HepG2 (cell line): Measurements from ENCODE around the gene CGGBP1. TPM values are rescaled to one million over a fixed set of nuclear protein-coding genes. Genes with fewer than 3 reads are reported as not detected.

Experiments used
- CBX2 ChIP-seq, 2 experiments: fragments of 200-600 bp in 1 of 2; sonication (generic); formaldehyde crosslinking in 1 of 2; IDR thresholded peaks; 2 replicates each; pipeline versions ENCODE4 v1.7.0 to v1.8.1; 2018 to 2022; ENCODE audit warnings: low read depth in 2 of 2, low read length in 1 of 2, mild to moderate bottlenecking in 1 of 2, missing genetic modification reagents in 1 of 2
- GLI4 ChIP-seq: sonication (generic); formaldehyde crosslinking; IDR thresholded peaks from 2 replicates; pipeline ENCODE4 v1.5.1; 2020; ENCODE audit warnings: missing genetic modification reagents, mild to moderate bottlenecking, moderate library complexity, borderline replicate concordance
- KDM4B ChIP-seq: sonication (generic); formaldehyde crosslinking; IDR thresholded peaks from 2 replicates; pipeline ENCODE4 v1.4.0; 2020; ENCODE audit warnings: missing genetic modification reagents
- MAZ ChIP-seq, 2 experiments: sonication (generic) in 1 of 2; formaldehyde crosslinking in 1 of 2; IDR thresholded peaks; 2 replicates each; pipeline versions ENCODE4 v1.5.0 to v1.6.1; 2012 to 2020; ENCODE audit warnings: low read depth in 2 of 2, mild to moderate bottlenecking in 2 of 2, borderline replicate concordance in 1 of 2, improper control_type of control experiment in 1 of 2, low read length in 1 of 2, missing genetic modification reagents in 1 of 2, moderate library complexity in 1 of 2
- MXD4 ChIP-seq: IDR thresholded peaks from 2 replicates; pipeline ENCODE4 v1.6.1; 2016; ENCODE audit warnings: mild to moderate bottlenecking, missing biosample characterization, missing genetic modification reagents
- PAF1 ChIP-seq: IDR thresholded peaks from 2 replicates; pipeline ENCODE4 v1.6.1; 2016; ENCODE audit warnings: missing genetic modification reagents, missing compliant biosample characterization
- PHF20 ChIP-seq: sonication (generic); formaldehyde crosslinking; IDR thresholded peaks from 2 replicates; pipeline ENCODE4 v1.5.0; 2020; ENCODE audit warnings: mild to moderate bottlenecking, missing genetic modification reagents
- PLRG1 ChIP-seq: fragments of 450-650 bp; conservative IDR thresholded peaks from 2 replicates; pipeline ENCODE4 v1.6.1; 2016
- RFX5 ChIP-seq: IDR thresholded peaks from 2 replicates; pipeline ENCODE4 v1.6.1; 2011; ENCODE audit warnings: low read depth, low read length, improper control_type of control experiment
- THYN1 ChIP-seq: sonication (generic); formaldehyde crosslinking; IDR thresholded peaks from 2 replicates; pipeline ENCODE4 v1.8.1; 2023; ENCODE audit warnings: low read depth, mild to moderate bottlenecking, moderate library complexity, missing genetic modification reagents, borderline replicate concordance
- ZBTB20 ChIP-seq: sonication (generic); formaldehyde crosslinking; IDR thresholded peaks from 2 replicates; pipeline ENCODE4 v1.8.1; 2023; ENCODE audit warnings: missing genetic modification reagents, low read depth, mild to moderate bottlenecking, borderline replicate concordance
- ZBTB4 ChIP-seq: sonication (generic); formaldehyde crosslinking; IDR thresholded peaks from 2 replicates; pipeline ENCODE4 v1.4.0; 2020; ENCODE audit warnings: missing genetic modification reagents, mild to moderate bottlenecking, borderline replicate concordance
- ZBTB46 ChIP-seq: sonication (generic); formaldehyde crosslinking; IDR thresholded peaks from 2 replicates; pipeline ENCODE4 v1.4.0; 2020; ENCODE audit warnings: mild to moderate bottlenecking, missing genetic modification reagents, borderline replicate concordance
- ZKSCAN5 ChIP-seq: sonication (generic); formaldehyde crosslinking; IDR thresholded peaks from 2 replicates; pipeline ENCODE4 v1.5.1; 2020; ENCODE audit warnings: mild to moderate bottlenecking, missing genetic modification reagents
- ZNF101 ChIP-seq: sonication (generic); formaldehyde crosslinking; IDR thresholded peaks from 2 replicates; pipeline ENCODE4 v1.4.0; 2020; ENCODE audit warnings: mild to moderate bottlenecking, low read depth, missing genetic modification reagents, borderline replicate concordance
- ZNF260 ChIP-seq: sonication (generic); formaldehyde crosslinking; IDR thresholded peaks from 2 replicates; pipeline ENCODE4 v1.4.0; 2020; ENCODE audit warnings: missing genetic modification reagents, low read depth, mild to moderate bottlenecking, borderline replicate concordance
- ZNF451 ChIP-seq: sonication (generic); formaldehyde crosslinking; IDR thresholded peaks from 2 replicates; pipeline ENCODE4 v1.5.0; 2020; ENCODE audit warnings: mild to moderate bottlenecking, missing genetic modification reagents
- ZNF704 ChIP-seq: sonication (generic); formaldehyde crosslinking; IDR thresholded peaks from 2 replicates; pipeline ENCODE4 v1.8.1; 2023; ENCODE audit warnings: mild to moderate bottlenecking, inconsistent platforms, moderate library complexity, missing genetic modification reagents, borderline replicate concordance
- ZSCAN21 ChIP-seq: sonication (generic); formaldehyde crosslinking; IDR thresholded peaks from 2 replicates; pipeline ENCODE4 v1.8.0; 2022; ENCODE audit warnings: mild to moderate bottlenecking, missing genetic modification reagents, moderate library complexity, borderline replicate concordance
- polyA plus RNA-seq, 8 experiments: library from polyadenylated mRNA; depleted of rRNA in 3 of 8; stranded (reverse) in 7 of 8; unstranded in 1 of 8; fragments of >200 nt; fragmentation: Illumina TruSeq in 4 of 8; extraction: Trizol in 4 of 8; gene quantifications; 2 replicates each; pipeline versions ENCODE4 v1.2.1 to v1.2.3, GENCODE V29; 2011 to 2016; ENCODE audit warnings: low read depth in 4 of 8, missing spikeins in 1 of 8, mixed read lengths in 1 of 8; ENCODE audit not compliant: insufficient read depth in 1 of 8
- total RNA-seq, 5 experiments: library from RNA; depleted of rRNA; stranded (reverse); fragments of >200 nt; fragmentation: Illumina TruSeq; extraction: Trizol; gene quantifications; 2 replicates each; pipeline ENCODE4 v1.2.3, GENCODE V29; 2016; ENCODE audit warnings: low read depth in 1 of 5

CGGBP1 gene
- total and polyA plus RNA-seq, 2 of the 13 experiments (the other 11 are each of a cell fraction or from before 2014, with no cell fraction given): 38.9 to 47.0 TPM

- TF ChIP-seq CBX2 (IDR thresholded peaks at IDR 0.05; ENCODE audit: low read depth, low read length) (no peak), CBX2 (CRISPR knock-in tag; IDR thresholded peaks at IDR 0.05; ENCODE audit: low read depth) (no peak), PLRG1 (no peak), MXD4 (CRISPR knock-in tag) (peak; percentile 18; the same call in 1 of the 2 replicates), ZSCAN21 (no peak), ZBTB20 (CRISPR knock-in tag) (no peak), ZBTB4 (CRISPR knock-in tag) (no peak), PHF20 (CRISPR knock-in tag) (no peak; the same call in 1 of the 2 replicates), KDM4B (CRISPR knock-in tag) (no peak), ZBTB46 (CRISPR knock-in tag) (no peak), ZNF704 (CRISPR knock-in tag) (no peak), THYN1 (CRISPR knock-in tag) (no peak), RFX5 (no peak; the same call in 1 of the 2 replicates), PAF1 (CRISPR knock-in tag) (no peak), GLI4 (CRISPR knock-in tag) (no peak; the same call in 1 of the 2 replicates), ZNF451 (CRISPR knock-in tag) (no peak; the same call in 1 of the 2 replicates), MAZ (IDR thresholded peaks at IDR 0.05; ENCODE audit: borderline replicate concordance, low read depth, low read length) (peak; percentile 91), MAZ (CRISPR knock-in tag; IDR thresholded peaks at IDR 0.05; ENCODE audit: low read depth) (peak; percentile 72), ZKSCAN5 (CRISPR knock-in tag) (no peak), ZNF260 (CRISPR knock-in tag) (no peak), ZNF101 (CRISPR knock-in tag) (no peak)
These were observed at the start of gene CGGBP1, which contains the start of gene ZNF654 (continued) for GRCh38 chr3:88058581-88059379.
